Astrocyte of the cerebellum (primary cell): ENCODE data around the gene C3orf52.

Source experiments
- DNase-seq: peaks from one replicate; pipeline ENCODE4 v3.0.0-alpha.2; 2011; ENCODE audit warnings: low read depth
- H3K4me3 ChIP-seq: 2 replicates; pipeline ENCODE4 v1.5.1; 2011; ENCODE audit warnings: mild to moderate bottlenecking, low read depth, low read length, moderate library complexity
- in situ Hi-C: cut with HindIII; loops from 2 replicates; pipeline ENCODE4 v1.10.0; 2017; ENCODE audit warnings: low sequenced_read_pairs
- TF ChIP-seq, protein P1 (sequence below): IDR thresholded peaks from 2 replicates; pipeline ENCODE4 v1.5.1; 2012; ENCODE audit warnings: low read length, low read depth, moderate library complexity, mild to moderate bottlenecking; ENCODE audit errors: missing control alignments

C3orf52 gene

DNA sequence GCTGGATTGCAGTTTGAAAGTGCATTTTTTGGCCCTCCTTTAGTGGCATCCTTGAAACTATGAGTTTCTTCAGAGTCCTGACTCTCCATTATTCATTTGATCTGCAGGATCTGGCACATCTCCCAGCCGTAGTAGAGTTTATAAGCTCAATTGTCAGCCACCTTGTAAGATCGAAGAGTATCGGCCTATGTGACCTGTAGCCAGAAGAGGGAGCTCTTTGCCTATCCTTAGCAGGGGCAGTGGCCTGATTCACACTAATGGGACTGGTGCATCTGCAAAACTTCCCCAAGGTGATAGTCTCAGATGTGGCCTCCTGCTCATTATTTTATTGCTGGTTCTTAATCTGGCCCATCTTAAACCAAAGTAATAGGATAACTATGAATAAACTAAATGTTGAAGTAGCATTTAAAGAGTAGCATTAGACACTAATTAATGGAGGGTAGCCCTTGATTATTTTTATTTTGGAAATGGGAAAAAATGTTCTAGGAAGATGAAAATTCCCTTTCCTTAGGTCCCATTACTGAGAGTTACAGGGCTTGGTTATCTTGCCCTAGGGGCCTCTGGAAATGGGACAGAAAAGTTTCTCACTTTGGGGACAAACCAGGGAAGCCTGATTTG is 25.7 kb downstream of the C3orf52 start:
- TF ChIP-seq, protein P1, sequence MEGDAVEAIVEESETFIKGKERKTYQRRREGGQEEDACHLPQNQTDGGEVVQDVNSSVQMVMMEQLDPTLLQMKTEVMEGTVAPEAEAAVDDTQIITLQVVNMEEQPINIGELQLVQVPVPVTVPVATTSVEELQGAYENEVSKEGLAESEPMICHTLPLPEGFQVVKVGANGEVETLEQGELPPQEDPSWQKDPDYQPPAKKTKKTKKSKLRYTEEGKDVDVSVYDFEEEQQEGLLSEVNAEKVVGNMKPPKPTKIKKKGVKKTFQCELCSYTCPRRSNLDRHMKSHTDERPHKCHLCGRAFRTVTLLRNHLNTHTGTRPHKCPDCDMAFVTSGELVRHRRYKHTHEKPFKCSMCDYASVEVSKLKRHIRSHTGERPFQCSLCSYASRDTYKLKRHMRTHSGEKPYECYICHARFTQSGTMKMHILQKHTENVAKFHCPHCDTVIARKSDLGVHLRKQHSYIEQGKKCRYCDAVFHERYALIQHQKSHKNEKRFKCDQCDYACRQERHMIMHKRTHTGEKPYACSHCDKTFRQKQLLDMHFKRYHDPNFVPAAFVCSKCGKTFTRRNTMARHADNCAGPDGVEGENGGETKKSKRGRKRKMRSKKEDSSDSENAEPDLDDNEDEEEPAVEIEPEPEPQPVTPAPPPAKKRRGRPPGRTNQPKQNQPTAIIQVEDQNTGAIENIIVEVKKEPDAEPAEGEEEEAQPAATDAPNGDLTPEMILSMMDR, result peak; percentile 88
- in situ Hi-C loops, result loop anchor here (25.0 kb wide), 1 partner anchor 425 kb away; no protein-coding TSS in a partner anchor
- H3K4me3 ChIP-seq, result no peak overlapping the region
- peak; percentile 45 for DNase-seq

DNA sequence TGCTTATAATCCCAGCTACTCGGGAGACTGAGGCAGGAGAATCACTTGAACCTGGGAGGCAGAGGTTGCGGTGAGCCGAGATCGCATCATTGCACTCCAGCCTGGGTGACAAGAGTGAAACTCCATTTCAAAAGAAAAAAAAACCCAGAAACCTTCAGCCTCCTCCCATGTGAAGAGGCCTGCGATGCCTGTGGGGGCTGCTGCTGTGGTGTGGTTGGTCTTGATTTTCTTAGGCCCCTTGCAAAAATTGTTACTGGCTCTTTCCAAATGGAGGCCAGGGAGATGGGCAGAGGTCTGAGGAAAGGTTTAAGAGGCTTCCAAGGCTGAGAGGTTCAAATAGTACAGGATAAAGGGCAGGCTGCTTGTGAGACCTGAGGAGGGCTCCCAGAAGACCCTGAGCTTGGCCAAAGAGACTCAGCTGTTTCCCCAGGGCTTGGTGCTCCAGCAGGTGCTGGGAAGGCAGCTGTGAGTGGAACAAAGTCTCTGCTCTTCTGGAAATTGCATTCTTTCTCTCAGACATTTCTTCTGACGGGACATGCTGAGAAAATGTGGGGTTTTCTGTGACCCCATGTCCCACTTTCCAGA is 28.5 kb downstream of the C3orf52 start:
- no peak for DNase-seq
- in situ Hi-C loops, result loop anchor here (25.0 kb wide), 1 partner anchor 423 kb away; no protein-coding TSS in a partner anchor
- TF ChIP-seq, protein P1, result no peak
- H3K4me3 ChIP-seq, result no peak overlapping the region

DNA sequence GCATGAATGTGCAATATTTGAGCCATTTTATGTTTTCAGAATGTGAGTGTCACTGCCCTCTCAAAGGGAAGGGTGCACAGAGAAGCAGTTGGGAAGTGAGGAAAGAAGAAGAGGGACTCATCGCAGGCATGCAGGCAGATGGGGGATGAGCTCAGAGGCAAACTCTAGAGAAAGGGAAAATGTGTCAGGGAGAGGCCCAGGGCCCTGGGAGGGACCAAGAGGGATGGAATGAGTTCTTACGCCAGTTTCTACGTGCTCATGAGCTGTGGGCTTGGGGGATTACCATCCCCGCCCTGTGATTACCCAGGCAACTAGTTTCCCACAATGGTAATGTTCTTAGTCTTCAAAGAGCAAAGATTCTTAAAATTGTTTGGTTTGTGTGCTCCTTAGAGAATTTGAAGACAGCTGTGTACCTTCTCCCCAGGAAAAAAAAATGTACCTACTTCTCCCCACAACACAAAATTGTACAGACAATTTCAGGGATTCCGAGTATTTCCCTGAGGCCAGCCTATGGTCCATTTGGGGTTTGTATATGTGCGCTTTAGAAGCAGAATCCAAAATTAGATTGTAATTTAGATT is 29.1 kb downstream of the C3orf52 start:
- TF ChIP-seq, protein P1, result no peak
- DNase-seq, result no peak
- H3K4me3 ChIP-seq, result no peak overlapping the region
- in situ Hi-C loops, result loop anchor here (25.0 kb wide), 1 partner anchor 422 kb away; no protein-coding TSS in a partner anchor

DNA sequence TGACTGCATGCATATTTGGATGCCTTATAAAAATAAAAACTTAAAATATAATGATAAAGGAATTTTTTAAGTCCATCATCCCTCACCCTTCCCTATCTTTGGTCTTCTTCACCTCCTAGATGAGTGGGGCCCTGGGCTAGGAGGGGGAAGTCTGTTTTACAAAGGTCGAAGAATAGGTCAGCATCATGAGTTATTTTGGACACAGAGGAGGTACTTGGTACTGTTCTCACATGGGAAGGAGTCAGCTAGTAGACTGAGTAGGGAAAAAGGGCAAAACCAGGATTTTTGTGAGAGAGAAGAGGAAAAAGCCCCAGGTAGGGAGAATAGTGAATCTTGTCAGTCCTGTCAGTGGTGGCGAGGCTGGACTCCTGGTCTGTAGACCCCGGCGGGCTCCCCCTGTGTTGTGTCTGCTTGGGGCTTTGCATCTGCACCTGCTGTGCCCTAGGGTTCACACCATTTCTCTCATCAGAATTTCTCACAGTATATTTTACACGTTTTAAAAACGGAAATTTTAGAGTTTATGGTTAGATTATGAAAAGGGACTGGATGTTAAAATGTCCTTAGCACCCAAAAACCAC is 29.7 kb downstream of the C3orf52 start:
- in situ Hi-C loops, result loop anchor here (25.0 kb wide), 1 partner anchor 421 kb away; no protein-coding TSS in a partner anchor
- DNase-seq, result no peak
- TF ChIP-seq, protein P1, result no peak
- no peak overlapping the region for H3K4me3 ChIP-seq

DNA sequence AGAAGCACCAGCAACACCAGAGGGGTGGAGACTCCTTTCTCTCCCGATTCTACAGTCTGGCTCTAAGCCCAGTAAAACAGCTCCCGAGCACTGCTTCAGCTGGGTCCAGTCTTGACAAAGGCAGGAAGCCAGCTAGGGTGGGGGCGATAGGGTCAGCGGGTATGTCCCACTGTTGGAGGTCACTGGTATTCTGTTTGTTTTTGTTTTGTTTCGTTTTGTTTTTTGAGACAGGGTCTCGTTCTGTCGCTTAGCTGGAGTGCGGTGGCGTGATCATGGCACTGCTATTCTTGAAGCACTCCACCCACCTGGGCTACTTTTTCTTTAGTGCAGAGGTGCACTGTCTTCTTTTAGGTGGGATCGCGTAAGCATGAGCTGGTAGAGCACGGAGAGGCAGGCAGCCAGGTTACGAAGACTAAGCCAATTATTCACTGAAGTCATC is 30.6 kb downstream of the C3orf52 start:
- TF ChIP-seq, protein P1, result no peak
- H3K4me3 ChIP-seq, result no peak overlapping the region
- in situ Hi-C loops, result loop anchor here (25.0 kb wide), 1 partner anchor 421 kb away; no protein-coding TSS in a partner anchor
- no peak for DNase-seq

DNA sequence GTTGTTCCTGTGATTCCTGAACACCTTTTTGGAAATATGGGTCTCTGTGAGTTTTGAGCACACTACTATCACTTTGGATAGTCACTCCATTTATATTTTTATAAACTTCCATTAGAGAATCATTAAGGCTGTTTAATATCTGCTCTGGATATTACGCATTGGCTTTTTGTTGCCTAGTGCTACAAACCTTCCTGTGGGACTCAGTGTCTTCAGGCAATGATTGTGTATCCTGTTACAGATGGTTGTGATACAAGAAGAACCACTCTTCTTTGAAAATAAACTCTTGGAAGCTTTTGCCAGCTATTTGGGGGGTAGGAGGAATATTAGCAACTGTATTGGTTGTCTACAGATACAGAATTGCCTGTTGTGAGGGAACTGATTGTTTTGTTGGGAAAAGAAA is 31.2 kb downstream of the C3orf52 start:
- no peak overlapping the region for H3K4me3 ChIP-seq
- in situ Hi-C loops, result loop anchor here (25.0 kb wide), 1 partner anchor 420 kb away; no protein-coding TSS in a partner anchor
- TF ChIP-seq, protein P1, result no peak
- no peak for DNase-seq
